Nephron progenitor cell (in vitro differentiated cells): ENCODE results near the gene ANKS1B.

Source experiments
- DNase-seq: peaks from one replicate; pipeline ENCODE4 v3.0.0; 2021
- H3K27ac Mint-ChIP-seq: 2 replicates; pipeline ENCODE4 v1.8.0; 2021; ENCODE audit warnings: mild to moderate bottlenecking, moderate library complexity, mixed read lengths
- H3K27me3 Mint-ChIP-seq: 2 replicates; pipeline ENCODE4 v1.8.0; 2021; ENCODE audit warnings: mild to moderate bottlenecking, low read depth, mixed read lengths; ENCODE audit not compliant: poor library complexity
- H3K36me3 Mint-ChIP-seq: 2 replicates; pipeline ENCODE4 v1.8.0; 2021; ENCODE audit warnings: low read depth, mixed read lengths
- H3K4me1 Mint-ChIP-seq: 2 replicates; pipeline ENCODE4 v1.8.0; 2021; ENCODE audit warnings: mixed read lengths
- H3K4me3 Mint-ChIP-seq: 2 replicates; pipeline ENCODE4 v1.8.0; 2021; ENCODE audit warnings: mild to moderate bottlenecking, moderate library complexity, mixed read lengths
- H3K9me3 Mint-ChIP-seq: 2 replicates; pipeline ENCODE4 v1.8.0; 2021; ENCODE audit warnings: mild to moderate bottlenecking, moderate library complexity, mixed read lengths
- TF ChIP-seq, protein P1 (sequence below): fragments of 200-600 bp; sonication (generic); IDR thresholded peaks from 2 replicates; pipeline ENCODE4 v1.5.0; 2021; ENCODE audit warnings: antibody characterized with exemption

Gene ANKS1B

DNA sequence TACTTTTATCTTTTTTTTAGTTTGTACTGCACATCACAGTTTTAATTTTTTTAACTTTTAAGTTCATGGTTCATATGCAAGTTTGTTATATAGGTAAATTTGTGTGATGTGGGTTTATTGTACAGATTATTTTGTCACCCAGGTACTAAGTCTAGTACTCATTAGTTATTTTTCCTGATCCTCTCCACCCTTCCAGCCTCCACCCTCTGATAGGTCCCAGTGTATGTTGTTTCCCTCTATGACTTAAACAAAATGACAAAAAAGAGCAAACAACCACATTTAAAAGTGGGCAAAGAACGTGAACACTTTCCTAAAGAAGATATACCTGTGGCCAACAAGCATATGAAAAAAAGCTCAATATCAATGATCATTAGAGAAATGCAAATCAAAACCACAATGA is 273.5 kb downstream of the ANKS1B start:
- no peak for DNase-seq
- Mint-ChIP-seq H3K27ac (no peak overlapping the region), H3K36me3 (no peaks in the 10 kb centered on the region), H3K4me1 (no peaks in the 10 kb centered on the region), H3K4me3 (no peak overlapping the region), H3K9me3 (peaks cover 25% of the 10 kb centered on the region), H3K27me3 (peaks cover 4% of the 10 kb centered on the region)
- TF ChIP-seq, protein P1, sequence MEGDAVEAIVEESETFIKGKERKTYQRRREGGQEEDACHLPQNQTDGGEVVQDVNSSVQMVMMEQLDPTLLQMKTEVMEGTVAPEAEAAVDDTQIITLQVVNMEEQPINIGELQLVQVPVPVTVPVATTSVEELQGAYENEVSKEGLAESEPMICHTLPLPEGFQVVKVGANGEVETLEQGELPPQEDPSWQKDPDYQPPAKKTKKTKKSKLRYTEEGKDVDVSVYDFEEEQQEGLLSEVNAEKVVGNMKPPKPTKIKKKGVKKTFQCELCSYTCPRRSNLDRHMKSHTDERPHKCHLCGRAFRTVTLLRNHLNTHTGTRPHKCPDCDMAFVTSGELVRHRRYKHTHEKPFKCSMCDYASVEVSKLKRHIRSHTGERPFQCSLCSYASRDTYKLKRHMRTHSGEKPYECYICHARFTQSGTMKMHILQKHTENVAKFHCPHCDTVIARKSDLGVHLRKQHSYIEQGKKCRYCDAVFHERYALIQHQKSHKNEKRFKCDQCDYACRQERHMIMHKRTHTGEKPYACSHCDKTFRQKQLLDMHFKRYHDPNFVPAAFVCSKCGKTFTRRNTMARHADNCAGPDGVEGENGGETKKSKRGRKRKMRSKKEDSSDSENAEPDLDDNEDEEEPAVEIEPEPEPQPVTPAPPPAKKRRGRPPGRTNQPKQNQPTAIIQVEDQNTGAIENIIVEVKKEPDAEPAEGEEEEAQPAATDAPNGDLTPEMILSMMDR: no peak

GRCh38 chr12:99709619-99710018 is 275.1 kb downstream of the ANKS1B start:
- DNase-seq: no peak
- no peak overlapping the region for H3K4me3 Mint-ChIP-seq
- no peaks in the 10 kb centered on the region for H3K4me1 Mint-ChIP-seq
- TF ChIP-seq, protein P1: no peak
- no peaks in the 10 kb centered on the region for H3K27me3 Mint-ChIP-seq
- H3K27ac Mint-ChIP-seq: no peak overlapping the region
- no peaks in the 10 kb centered on the region for H3K36me3 Mint-ChIP-seq
- H3K9me3 Mint-ChIP-seq: peaks cover 19% of the 10 kb centered on the region

DNA sequence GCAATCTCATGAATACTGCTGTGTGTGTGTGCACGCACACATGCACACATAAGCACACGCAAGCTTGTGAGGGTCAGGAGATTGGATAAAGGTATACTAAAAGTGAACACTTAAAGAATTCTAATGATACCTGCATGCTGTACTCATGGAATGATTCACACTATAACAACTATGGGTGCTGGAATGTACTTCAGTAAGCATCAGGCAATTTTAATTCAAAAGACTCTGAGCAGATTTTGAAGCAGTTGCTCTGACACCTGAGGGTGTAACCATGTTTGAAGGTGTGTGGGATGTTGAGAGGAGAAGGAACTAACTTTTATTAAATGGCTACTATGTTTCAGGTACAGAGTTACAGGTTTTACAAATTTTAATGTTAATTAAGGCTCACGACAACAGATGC is 275.6 kb downstream of the ANKS1B start:
- Mint-ChIP-seq H3K27ac (no peak overlapping the region), H3K27me3 (no peaks in the 10 kb centered on the region), H3K9me3 (peaks cover 17% of the 10 kb centered on the region), H3K4me3 (no peak overlapping the region), H3K36me3 (no peaks in the 10 kb centered on the region), H3K4me1 (no peaks in the 10 kb centered on the region)
- DNase-seq: no peak
- TF ChIP-seq, protein P1: no peak

DNA sequence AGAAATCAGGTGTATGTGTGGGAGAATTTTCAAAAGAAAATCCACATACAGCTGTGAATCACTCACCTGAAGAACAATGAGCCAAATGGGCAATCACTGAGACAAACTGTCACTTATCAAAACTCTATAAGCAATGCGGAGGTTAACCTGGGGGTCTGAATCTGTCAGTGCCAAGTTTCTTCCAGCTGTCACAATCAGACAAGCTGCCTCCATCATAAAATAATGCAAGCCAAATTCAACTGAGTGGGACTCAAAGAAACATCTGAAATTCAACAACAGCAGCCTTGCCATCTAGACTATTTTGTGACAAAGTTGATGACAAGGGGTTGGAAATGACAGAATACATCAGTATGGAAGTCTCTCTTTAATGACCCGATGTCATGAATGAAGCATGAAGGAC is 276.9 kb downstream of the ANKS1B start:
- no peak for DNase-seq
- TF ChIP-seq, protein P1: no peak
- Mint-ChIP-seq H3K4me1 (no peaks in the 10 kb centered on the region), H3K27ac (no peak overlapping the region), H3K27me3 (no peaks in the 10 kb centered on the region), H3K9me3 (peaks cover 6% of the 10 kb centered on the region), H3K36me3 (no peaks in the 10 kb centered on the region), H3K4me3 (no peak overlapping the region)

DNA sequence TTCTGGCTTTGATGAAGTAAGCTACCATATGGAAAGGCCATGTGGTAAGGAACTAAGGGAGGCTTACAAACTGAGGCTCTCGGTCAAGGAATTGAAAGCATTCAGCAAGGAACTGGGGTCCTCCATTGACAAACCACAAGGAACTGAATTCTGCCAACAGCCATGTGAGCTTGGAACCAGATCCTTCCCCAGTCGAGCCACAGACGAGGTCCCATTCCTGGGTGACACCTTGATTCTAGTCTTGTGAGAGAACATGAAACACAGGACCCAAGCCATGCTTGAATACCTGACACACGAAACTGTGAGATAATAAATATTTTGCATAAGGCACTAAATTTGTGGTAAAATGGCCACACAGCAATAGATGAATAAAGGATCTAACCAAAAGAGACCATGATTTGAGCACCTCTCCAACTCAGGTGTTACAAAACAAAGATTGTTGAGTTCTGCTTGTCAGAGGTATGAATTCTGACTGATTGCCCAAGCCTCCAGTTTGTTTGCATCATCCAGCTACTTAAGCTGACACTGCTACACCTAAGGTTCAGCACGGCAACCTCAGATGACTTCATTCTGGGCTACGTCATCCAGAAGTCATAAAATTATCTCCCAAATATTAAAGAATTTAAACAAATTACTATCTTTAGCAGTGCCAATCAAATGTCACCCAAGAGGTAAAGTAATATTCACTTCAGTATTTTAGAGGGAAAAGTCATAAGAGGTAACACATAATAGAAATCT is 277.8 kb downstream of the ANKS1B start:
- no peaks in the 10 kb centered on the region for H3K4me1 Mint-ChIP-seq
- H3K4me3 Mint-ChIP-seq: no peak overlapping the region
- no peaks in the 10 kb centered on the region for H3K27me3 Mint-ChIP-seq
- H3K9me3 Mint-ChIP-seq: no peaks in the 10 kb centered on the region
- no peak overlapping the region for H3K27ac Mint-ChIP-seq
- TF ChIP-seq, protein P1: no peak
- no peak for DNase-seq
- H3K36me3 Mint-ChIP-seq: no peaks in the 10 kb centered on the region

DNA sequence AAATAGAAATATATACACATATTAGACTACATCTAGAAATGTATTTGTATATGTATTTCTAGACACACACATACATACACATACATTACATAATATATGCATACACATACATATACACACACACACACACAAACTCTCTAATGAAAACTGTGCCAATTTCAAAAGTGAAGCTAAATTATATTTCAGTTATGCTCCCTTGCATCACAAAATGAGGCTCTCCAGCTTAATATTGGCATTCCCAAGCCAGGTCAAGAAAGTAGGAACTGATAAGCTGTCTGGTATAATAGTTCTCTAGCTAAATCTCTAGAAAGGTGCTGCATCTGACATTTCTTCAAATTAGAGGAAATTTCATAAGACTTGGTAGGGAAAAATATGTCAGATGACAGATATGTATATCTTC is 280.3 kb downstream of the ANKS1B start:
- Mint-ChIP-seq H3K27ac (no peak overlapping the region), H3K4me3 (no peak overlapping the region), H3K4me1 (no peaks in the 10 kb centered on the region)

More for the DNA sequence above, 280.3 kb downstream of the ANKS1B start:
- no peak for DNase-seq
- no peaks in the 10 kb centered on the region for H3K36me3 Mint-ChIP-seq
- TF ChIP-seq, protein P1: no peak
- H3K27me3 Mint-ChIP-seq: no peaks in the 10 kb centered on the region
- H3K9me3 Mint-ChIP-seq: no peaks in the 10 kb centered on the region
